Stimulated activated CD8-positive, alpha-beta memory T cell treated with anti-CD3 and anti-CD28 coated beads, Interleukin-12 subunit alpha, Interleukin-12 subunit beta, amount 100 ng/mL, for 1 hour (primary cell): Measurements from ENCODE around the gene NUMBL.
A peak's percentile ranks its signal among the peaks of the same experiment; 100 is the strongest.

Experiments
- DNase-seq: peaks from one replicate; pipeline ENCODE4 v3.0.0-alpha.2; 2020; ENCODE audit warnings: low read depth

NUMBL gene

DNA sequence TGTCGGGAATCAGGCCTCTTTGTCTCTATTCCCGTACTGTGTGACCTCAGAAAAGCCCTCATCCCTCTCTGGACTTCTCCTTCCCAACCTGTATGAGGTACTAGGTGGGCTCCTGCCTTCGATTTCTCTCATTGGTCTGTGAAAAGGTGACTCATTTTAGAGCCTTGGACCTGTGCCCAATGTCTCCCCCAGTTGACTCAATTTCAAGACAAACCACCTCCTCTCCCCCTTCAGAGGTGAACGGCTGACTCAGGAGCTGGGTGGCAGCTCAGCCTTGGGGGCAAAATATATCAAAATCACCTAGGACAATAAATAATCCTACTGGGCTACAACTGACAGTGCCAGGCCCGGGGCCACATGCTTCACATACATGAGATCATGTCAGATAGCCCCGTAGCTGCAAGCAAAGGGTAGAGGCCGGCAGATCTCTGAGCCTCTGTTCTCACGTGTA, 25.6 kb upstream of the NUMBL start:
- DNase-seq: peak; percentile 73

DNA sequence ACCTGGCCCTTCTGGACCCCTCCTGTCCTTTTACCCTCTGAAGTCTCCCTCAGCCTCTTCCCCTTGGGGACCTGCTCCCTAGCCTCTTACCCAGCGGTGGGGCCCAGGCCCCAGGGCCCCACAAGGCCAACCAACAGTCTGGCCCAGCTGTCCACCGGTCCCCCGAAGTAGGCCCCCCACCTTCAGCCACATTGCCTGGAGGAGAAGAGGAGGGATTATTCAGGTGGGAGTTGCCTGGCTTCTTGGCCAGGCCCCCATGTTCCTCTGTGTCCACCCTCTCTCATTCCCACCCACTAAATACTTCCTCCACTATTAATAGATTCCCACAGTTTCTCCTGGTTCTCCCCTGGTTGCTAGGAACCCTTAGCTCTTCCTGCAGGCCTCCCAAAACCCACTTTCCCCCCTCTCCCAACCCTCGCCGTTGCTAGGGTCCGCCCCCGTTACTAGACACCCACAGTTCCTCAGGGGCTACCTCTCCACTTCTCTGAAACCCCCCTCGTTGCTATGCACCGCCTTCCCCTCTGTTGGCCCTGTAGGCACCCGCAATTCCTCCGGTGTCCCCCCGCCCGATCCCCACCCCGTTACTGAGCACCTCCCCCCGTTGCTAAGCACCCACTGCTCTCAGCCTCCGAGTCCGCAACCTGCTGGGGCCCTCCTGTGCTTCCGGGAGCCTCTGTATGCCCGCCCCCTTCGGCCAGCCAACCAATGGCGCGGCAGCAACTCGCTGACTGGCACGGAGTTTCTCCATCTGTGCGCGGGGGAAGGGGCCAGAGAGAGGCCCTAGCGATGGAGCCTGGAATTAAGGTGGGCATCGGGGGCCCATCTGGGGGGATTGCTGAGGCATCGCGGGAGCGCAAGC, 24.2 kb upstream of the NUMBL start:
- peak; percentile 86 for DNase-seq

DNA sequence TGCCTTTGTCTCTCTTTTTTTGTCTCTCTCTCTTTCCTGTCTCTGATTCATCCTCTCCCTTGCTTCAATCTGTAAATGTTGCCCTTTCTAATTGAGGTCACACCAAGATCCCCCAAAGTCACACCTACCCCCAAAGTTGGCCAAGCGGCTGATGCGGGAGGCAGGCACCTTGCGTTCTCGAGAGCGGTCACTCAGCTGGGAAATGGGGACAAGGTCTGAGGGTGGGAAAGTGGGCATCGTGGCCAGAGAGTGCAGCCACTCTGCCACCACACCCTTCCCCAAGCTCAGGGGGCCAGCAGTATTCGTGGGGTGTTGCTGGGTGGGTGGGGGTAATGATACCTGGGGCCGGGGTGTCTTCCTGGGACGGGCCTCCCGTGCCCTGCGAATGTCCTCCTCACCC, 23.5 kb upstream of the NUMBL start:
- no peak for DNase-seq

DNA sequence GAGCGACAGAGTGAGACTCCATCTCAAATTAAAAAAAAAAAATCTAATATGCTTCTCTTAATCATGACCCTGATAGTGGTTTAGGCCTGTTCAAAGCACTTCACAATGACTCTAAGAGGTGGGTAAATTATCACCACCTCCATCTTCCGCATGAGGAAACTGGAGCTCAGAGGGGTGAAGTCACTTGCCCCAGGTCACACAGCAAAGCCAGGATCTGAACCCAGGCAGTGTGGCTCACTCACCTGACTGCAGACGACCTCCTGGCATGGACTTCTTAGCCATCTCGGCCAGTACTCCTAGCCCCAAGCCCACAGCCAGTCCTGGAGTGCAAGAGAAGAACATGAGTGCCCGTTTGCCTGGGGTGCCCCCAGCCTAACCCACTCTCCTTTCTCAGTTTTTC, 19.4 kb upstream of the NUMBL start:
- no peak for DNase-seq

DNA sequence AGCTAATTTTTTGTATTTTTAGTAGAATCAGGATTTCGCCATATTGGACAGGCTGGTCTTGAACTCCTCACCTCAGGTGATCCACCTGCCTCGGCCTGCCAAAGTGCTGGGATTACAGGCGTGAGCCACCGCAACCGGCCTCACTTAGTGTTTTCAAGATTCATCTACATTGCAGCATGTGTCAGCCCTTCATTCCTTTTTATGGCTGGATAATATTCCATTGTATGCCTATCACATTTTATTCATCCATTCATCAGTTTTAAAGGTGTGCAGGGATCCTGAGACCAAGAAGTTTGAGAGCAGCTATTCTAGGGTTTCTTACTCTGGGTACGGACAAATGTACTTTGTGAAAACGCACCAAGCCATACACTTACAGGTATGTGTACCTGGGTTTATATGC, 17.2 kb upstream of the NUMBL start:
- DNase-seq: no peak

DNA sequence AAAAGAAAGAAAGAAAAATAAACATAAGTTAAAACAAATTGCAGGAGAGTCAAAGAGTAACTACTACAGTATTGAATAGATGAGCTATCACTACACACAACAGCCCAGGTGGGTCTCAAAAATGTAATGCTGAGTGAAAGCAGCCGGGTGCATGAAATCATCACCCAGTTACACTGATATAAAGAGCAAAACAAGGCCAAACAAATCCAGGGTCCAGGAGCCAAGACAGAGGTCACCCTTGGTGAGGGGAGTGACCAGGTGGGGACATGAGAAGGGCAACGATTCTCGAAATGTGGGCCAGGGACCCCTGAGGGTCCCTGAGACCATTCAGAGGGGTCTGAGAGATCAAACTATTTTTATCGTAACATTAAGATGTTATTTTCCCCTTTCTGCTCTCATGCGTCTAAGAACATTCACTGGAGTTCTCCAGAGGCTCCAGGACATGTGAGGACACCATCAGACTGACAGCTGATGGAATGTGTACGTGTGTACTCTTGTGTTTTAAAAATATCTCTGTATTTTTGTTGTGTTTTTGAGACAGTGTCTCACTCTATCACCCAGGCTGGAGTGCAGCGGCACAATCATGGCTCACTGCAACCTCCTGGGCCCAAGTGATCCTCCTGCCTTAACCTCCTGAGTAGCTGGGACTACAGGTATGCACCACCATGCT, 15.6 kb upstream of the NUMBL start:
- no peak for DNase-seq

DNA sequence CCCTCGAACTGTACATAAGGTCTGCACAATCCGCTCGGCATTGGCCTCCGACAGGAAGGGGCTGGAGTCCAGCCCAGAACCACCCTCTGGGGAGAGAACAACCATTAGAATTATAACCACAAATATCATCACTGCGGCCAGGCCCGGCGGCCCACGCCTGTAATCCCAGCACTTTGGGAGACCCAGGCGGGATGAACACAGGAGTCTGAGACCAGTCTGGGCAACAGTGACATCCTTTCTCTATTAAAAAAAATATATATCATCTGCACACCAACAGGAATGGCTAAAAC, 14.9 kb upstream of the NUMBL start:
- no peak for DNase-seq

DNA sequence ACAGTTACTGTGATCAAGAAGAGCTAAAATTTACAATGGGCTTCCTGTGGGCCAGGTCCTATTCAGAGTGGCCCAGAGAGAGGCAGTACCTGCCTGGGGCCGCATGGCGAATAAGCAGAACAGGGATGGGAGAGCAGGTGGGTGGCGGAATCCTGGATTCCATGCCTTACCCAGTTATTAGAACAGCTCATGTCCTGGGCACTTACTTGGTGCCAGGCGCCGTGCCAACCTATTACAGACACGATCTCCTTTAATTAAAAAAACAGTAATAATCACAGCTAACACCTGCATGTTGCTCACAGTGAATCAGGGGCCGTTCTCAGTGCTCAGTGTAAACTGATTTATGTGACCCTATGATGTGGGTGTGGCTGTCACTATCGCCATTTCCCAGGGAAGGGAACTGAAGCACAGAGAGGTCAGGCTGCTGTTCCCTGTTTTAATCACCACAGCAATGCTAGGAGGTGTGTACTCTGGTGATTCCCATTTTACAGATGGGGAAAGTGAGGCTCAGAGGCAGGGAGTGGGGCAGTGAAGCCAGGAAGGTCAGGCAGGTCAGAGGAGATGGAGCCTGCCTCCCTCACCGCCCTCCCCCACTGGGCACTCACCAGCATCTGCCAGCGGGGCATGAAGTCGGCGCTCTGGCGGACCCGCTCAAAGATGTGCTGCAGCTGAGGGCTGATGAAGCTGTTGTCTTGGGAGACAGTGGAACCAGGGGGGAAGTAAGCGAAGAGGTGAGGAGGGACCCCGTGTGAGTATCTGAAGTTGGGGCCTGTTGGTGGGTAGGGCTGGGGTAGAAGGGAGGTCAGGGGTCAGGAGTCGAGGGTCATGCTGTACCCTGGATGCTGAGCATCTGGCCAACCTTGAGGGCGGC, 14.3 kb upstream of the NUMBL start:
- DNase-seq: no peak

DNA sequence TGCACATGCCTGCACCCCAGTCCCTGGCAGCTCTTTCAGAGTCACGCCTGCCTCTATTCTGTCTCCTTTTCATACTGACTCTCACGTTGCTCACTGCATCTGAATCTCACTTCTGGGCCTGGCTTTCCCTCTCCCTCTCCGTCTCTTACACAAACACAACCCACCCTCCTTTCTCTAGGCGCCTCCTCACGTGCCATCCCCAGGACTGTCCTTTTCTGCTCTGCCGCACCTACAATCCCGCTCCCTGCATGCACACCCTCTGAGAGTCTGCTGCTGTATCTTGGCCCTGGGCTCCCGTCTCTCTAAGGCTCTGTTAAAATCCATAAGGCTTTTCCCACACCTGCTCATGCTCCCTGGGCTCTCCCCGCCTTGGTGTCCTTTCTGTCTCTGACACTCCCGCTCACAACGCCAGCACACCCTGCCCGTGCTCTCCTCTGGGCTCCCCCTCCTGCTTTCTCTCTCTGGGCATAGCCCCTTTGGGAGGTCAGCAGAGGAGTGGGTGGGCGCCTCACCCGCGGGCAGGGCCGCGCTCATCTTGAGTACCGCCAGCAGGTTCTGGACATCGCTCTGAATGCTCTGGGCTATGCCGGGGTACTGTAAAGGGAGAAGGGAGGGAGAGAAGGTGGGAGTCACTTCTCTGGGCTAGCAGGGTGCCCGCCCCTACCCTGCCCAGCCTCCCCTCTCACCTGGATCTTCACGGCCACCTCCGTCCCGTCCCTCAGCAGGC, 12.7 kb upstream of the NUMBL start:
- no peak for DNase-seq

DNA sequence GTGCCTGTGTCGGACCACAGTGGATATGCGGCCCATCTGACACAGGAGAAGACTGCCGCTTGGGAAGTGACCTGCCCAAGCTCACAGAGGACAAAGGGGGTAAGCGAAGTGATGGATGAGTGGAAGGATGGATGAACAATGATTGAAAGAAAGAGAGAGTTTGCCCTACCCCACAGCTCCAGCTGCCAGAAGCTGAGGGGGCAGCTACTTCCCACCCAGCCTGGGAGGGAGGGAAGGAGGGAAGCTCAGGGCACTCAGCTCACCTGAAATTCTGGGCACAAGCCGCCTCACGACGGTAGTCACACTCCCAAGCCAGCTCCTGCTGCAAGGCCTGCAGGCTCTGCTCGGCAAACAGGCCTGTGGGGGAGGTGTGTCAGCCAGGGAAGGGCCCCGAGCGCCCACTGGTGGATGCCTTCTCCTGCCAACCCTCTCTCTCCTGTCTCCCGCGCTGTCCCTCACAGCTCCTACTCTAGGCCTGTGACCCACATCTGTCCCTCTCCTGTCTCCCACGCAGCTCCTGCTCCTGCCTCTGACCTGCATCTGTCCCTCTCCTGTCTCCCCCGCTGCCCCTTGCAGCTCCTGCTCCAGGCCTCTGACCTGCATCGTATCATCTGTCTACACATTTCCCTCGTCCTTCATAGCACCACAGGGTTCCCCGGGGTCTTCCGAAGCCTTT, 12.0 kb upstream of the NUMBL start:
- no peak for DNase-seq

DNA sequence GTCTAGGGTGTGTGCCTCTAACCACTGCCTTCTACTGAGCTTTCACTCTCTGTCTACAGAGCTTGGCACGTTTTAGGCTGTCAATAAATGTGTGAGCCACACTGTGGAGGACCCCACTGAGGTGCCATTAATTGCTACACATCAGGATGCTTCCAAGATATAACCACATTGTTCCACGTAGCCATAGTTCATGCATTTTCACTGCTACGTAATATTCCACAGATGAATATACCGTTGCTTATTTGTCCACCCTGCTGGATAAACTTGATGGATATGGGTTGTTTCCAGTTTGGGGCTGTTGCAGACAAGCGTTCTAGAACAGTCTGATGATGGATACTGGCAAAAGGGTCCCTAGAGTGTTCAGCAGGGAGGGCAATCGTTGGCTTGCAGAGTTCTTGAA, 11.3 kb upstream of the NUMBL start:
- DNase-seq: no peak

DNA sequence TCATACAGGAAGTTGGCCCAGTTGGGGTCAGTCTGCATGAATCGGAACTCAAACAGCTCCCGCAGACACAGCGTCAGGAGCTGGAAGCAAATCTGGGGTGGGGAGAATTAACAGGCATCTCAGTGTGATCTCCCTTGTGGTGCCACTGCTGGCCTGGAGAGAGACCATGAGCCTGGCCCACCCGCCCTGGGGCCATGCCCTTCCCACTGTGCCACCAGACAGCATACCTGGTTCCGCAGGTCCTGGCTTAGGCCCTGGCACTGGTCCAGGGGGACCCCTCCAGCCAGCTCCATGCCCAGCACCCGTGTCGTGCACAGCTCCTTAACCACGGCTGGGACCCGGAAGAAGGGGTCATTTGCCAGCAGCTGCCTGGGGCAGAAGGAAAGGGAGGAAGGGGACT, 9.6 kb upstream of the NUMBL start:
- no peak for DNase-seq

DNA sequence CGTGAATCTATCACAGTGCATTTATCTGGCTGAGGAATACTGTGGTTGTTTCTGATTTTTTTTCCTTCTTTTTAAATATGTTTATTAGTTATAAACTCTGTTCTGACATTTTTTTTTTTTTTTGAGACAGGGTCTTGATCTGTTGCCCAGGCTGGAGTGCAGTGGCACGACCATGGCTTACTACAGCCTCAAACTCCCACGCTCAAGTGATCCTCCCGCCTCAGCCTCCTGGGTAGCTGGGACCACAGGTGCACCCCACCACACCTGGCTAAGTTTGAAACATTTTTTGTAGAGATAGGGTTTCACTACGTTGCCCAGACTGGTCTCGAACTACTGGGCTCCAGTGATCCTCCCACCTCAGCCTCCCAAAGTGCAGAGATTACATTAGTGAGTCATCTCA, 6.6 kb upstream of the NUMBL start:
- no peak for DNase-seq

DNA sequence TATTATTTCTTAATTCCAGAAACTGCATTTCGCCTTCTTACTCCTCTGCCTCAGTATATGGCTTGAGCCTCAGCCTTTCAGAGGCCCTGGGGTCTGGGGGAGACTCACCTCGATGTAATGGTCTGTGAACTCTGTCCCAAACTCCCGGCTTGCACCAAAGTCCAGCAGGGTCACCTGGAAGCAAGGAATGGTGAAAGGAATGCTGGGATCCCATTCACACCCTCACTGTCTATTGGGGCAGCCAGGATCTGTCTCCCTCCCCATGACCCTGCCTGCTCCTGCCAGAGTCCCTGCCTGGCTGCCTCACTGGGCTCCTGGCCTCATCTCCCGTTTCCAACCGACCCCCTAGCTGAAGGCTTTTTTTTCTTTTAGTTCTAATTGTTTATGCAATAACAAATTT, 5.4 kb upstream of the NUMBL start:
- DNase-seq: no peak

DNA sequence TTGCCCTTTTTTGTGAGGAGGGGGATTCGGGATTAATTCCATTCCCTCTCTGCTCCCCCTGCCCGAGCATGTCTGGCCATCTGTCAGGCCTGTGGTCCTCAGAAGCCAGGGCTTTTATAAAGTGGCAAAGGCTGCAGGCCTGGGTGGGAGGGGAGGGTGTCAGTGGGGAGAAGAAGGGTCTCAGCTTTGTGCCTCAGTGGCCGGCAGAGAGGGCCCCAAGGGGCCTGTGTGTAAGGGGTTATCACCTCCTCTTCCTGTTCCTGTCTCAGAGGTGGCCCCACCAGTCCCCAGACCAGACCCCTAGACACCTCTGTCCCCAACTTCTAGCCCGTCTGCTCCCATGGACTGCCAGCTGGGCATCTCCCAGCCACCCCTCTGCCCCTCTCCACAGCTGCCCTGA, 3.4 kb upstream of the NUMBL start:
- no peak for DNase-seq

DNA sequence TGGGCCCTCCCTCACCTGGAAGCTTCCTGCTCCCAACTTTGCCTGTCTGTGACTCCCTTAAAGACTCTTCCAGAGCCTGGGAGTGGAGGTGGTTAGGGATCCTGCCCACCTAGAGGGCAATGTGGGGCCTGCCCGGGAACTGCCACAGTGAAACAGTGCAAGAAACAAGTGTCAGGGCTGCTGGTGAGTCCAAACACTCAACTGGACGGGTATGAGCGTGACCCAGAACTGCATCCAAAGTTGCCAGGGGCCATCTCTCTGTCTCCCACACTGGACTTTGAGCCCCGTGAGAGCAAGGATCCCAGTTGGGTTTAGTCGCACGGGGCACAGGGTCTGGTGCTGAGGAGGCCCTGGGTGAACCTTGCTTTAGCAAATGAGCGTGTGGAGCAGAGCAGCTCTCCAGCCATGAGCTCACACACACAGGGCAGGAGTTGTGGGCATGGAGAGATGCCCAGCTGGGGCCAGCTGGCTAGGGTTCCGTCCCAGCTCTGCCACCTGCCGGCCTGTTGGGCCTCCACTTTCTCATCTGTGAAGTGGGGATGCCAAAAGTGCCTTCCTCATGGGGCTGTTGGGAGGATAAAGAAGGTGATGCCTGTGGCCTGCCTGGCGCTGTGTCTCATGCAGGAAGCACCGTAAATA, 2.8 kb upstream of the NUMBL start:
- no peak for DNase-seq

DNA sequence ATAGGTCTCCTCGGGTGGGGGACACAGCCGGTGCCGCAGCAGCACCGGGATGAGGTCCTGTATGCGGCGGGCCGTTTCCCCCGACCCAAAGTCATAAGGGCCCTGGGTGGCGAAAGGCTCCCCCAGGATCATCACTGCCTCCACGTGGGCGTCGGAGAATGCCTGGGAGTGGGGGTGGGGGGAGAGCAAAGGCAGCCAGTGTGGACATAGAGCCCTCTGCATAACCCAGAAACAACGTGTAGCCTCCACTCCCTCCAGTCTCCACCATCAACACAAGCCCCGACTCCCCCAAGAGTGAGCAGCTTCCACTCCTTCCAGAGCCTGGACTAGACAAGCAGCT, 1.7 kb upstream of the NUMBL start:
- no peak for DNase-seq

DNA sequence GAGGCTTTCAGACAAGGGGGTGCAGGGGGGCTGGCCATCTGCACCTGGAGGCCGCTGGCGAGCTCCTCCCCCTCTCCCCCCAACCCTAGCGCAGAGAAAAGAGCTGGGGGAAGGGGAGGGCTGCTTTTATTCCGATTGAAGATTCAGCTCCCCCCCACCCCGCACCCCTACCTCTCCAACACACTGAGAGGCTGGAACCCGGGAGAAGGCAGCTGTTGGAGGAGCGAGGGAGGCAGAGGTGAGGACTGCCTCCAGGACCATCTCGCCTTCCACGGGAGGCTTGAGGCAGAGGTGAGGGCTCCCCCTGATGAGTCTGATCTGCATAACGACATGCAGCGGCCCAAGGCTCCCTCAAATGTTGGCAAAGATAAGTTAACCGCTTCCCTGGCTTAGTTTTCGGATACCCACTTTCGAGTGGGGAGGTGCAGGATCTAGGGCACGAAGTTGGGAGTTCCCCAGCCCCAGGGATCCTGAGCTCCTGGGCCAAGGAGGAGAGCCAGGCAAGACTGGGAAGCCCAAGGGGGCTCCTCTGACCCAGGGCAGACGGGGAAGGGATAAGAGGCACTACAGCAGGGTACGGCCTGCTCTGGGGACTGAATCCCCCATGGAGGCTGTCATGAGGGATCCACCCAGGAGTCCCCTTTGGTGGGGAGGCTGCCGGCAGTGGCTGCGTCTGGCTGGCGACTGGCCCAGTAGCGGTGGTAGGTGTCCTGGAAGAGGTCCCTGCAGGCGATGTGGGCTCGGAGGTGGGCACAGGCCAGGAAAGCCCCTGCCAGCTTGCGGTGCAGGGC, 1.2 kb upstream of the NUMBL start:
- no peak for DNase-seq

DNA sequence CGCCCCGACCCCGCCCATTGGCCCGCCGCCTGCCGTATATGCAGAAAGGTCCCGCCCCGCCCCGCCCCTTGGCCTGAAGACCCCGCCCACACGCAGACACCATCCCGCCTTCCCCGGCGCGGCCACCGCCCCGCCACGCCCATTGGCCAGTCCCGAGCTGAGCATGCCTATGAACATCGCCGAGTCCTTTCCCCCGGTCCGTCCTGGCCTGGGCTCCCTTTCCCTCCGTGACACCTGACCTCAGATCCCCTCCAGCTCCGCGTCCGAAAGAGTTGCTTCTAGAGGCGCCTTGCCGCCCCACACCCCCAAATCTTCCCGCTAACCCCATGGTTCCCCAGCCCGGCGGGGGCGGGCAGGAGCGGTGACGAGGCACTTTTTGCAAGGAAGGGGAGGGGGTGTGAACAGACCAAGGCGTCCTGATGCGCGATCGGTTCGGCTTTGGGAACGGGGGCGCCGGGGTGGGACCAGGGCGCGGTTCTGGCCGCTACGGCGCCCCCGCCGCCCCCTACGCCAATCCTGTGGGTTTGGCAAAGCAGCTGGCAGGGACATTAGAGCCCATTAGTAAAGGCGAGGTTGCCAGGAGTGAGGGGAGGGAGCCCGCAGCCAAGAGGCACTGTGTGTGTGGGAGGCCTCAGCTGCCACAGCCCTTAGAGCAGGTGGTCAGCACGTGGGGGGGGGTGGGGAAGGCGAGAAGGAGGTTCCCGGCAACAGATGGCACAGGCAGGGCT, 406 bp upstream of the NUMBL start:
- peak; percentile 76 for DNase-seq
